ENCODE data around the gene HIF3A.

DNA sequence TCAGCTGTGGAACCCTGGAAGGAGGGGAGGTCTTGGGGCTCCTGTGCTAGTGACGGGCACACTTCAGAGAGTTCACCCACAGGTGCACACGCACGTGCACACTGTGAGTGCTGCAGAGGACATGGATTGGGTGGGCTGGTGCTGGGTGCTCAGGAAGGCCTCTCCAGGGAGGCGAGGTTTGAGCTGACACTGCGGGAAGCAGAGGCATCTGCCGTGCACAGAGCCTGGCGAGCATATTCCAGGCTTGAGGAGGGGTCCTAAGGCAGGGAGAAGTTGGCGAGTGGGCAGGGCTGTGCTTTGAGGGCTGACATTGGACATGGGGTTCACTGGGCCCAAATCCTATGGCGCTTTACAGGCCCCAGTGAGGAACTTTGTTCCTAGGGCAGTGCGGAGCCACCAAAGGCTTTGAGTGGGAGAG, 90.9 kb downstream of the HIF3A start:
- TF ChIP-seq, protein P1, sequence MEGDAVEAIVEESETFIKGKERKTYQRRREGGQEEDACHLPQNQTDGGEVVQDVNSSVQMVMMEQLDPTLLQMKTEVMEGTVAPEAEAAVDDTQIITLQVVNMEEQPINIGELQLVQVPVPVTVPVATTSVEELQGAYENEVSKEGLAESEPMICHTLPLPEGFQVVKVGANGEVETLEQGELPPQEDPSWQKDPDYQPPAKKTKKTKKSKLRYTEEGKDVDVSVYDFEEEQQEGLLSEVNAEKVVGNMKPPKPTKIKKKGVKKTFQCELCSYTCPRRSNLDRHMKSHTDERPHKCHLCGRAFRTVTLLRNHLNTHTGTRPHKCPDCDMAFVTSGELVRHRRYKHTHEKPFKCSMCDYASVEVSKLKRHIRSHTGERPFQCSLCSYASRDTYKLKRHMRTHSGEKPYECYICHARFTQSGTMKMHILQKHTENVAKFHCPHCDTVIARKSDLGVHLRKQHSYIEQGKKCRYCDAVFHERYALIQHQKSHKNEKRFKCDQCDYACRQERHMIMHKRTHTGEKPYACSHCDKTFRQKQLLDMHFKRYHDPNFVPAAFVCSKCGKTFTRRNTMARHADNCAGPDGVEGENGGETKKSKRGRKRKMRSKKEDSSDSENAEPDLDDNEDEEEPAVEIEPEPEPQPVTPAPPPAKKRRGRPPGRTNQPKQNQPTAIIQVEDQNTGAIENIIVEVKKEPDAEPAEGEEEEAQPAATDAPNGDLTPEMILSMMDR (IDR thresholded peaks at IDR 0.05): no peak
- no peak for TF ChIP-seq POLR2A (IDR thresholded peaks at IDR 0.05)
- TF ChIP-seq POLR2AphosphoS5 (IDR thresholded peaks at IDR 0.05): no peak

All from stomach (tissue), 4 donors.